ENCODE measurements around the gene RPGRIP1L. TPM values are rescaled to one million over a fixed set of nuclear protein-coding genes. Genes with fewer than 3 reads are reported as not detected.
"Not testable (repeated sequence)": the region's sequence is repeated elsewhere in the genome, so short reads cannot be mapped to it uniquely, and the experiment has no call there.

Gene RPGRIP1L
- total RNA-seq, 1 donor from 2014 or later, result 3.6 TPM

DNA sequence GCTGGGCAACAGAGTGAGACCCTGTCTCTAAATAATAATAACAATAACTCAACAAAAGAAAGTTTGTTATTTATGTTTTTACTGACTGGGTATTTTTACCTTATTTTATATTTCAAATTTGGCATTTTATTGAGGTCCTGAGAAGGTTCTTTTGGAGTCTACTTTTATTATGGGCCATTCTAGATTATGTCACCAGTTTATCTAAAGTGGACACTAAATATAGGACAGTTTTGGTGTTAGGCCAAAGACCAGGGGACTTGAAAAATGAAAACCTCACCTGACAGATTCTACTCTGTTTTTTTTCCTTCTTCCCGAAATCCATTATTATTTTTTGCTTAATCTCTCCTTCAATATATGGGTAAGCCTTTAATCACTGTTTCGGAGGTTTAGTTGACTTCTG, 8.4 kb upstream of the RPGRIP1L start:
- no peak for DNase-seq (ENCODE audit: low read depth in 2 of 2)

DNA sequence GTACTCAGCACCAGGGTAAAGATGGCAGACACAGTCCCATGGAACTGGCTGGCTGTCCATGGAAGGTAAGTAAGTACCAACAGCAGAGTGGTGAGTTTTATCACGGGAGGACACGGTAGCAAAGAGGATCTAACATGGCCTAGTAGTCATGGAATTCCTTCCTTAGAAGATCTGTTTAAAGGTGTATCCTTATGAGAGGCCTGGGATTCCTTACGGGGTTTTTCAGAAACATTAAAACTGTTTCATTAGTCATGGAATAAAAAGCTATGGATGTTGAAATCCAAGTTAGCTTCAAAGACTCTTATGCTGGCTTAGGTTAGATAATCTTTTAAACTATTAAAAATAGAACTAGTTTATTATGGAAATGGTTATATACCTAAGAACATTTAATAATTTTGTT, 7.7 kb upstream of the RPGRIP1L start:
- no peak for DNase-seq (ENCODE audit: low read depth in 2 of 2)

DNA sequence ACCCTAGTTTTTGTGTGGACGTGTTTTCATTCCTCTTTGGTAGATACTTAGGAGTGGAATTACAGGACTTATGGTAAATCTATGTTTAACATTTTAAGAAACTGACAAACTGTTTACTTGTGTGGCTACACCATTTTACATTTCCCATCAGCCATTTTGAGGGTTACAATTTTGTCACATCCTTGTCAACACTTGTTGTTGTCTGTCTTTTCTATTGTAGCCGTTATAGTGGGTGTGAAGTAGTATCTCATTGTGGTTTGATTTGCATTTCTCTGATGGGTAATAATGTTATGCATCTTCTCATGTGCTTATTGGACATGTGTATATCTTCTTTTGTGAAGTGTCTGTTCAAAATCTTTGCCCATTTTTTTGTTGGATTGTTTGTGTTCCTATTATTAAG, 4.8 kb upstream of the RPGRIP1L start:
- DNase-seq (ENCODE audit: low read depth in 2 of 2), result no peak

DNA sequence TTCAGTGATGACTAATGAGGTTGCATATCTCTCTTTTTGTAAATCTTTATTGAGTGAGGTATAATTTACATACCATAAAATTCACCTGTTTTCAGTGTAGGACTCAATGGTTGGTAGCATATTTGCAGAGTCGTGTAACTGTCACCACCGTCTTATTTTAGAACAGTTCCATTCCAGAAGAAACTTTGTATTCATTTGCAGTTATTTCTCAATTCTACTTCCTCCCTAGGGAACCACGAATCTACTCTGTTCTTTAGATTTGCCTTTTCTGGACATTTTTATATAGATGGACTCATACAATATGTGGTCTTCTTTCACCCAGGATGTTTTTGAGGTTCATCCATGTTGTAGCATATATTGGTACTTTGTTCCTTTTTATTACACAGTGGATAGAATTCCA, 4.0 kb upstream of the RPGRIP1L start:
- DNase-seq (ENCODE audit: low read depth in 2 of 2), result no peak

DNA sequence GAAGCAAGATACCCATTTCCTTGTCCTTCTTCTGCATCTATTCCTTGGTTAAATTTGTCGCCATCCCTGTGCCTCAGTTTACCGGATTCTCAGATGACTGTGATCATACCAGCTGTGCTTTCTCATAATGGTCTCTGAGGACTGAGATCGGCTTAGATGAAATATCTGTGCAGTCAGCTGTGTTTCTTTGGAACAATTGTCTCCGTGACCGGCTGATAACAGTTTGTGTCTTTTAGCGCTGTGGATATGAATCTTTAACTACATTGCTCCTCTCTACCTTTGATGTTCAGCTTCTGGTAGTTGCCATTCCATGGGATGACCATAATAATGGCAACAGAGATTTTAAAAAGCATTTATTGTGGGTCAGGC, 770 bp upstream of the RPGRIP1L start:
- no peak for DNase-seq (ENCODE audit: low read depth in 2 of 2)

DNA sequence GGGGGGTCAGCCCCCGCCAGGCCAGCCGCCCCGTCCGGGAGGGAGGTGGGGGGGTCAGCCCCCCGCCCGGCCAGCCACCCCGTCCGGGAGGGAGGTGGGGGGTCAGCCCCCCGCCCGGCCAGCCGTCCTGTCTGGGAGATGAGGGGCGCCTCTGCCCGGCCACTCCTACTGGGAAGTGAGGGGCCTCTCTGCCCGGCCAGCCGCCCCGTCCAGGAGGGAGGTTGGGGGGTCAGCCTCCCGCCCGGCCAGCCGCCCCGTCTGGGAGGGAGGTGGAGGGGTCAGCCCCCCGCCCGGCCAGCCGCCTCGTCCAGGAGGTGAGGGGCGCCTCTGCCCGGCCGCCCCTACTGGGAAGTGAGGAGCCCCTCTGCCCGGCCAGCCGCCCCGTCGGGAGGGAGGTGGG, 5.4 kb downstream of the RPGRIP1L start:
- DNase-seq (ENCODE audit: low read depth in 2 of 2), result not testable (repeated sequence)

DNA sequence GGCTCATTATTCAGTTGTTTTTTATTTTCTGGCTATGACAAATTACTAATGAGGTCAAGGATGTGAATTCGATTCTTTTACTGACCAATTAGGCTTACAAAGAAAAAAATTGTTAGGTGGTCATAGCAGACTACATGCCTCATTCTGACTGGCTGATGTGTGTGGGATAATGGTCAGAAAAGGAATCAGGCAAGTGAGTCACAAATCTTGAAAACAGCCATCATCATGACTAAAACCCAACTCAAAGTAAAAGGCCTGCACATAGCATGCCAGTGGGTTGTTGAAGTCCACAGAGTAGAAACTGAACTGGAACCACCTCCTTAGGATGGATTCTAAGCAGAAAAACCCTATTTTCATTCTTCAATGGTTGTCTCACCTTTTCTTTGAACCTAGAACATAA, 8.6 kb downstream of the RPGRIP1L start:
- DNase-seq (ENCODE audit: low read depth in 2 of 2), result peak in 1 of 2 donors; percentile 33

DNA sequence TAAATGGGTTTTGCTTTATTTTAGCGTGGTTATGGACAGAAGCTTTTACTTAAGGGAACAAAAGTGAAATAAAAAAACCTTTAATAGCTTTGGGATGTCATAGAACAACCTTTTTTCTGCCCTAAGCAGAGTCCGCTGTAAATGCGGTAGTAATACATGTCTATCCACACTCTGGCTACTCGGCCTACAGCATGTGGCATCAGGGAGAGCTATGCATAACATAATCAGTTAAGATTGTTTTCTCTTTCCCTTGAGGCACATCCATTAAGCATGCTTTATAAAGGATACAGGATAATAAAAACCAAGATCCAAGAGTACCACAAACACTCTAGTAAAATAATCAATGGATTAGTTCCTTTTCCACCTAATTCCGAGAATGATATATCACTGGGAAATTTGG, 10.3 kb downstream of the RPGRIP1L start:
- DNase-seq (ENCODE audit: low read depth in 2 of 2), result no peak

DNA sequence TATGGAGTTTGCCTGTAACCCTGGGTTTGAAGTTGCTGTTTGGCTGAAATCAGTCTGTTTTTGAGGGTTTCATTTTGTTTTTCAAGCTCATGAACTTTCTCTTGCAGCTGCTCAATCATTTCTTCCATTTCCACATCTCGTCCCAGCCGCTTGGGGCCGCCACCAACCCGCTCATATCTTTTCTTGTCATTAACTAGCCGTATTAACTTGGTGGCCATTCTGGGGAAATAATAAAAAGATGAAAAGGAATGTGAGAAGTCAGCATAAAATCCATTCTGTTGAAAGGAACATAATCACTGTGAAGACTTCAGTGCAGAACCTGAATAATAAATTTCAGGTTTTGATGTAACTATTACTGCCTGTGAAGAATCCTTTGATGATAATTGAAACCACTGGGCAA, 11.5 kb downstream of the RPGRIP1L start:
- DNase-seq (ENCODE audit: low read depth in 2 of 2), result peak; percentile 12 to 34

DNA sequence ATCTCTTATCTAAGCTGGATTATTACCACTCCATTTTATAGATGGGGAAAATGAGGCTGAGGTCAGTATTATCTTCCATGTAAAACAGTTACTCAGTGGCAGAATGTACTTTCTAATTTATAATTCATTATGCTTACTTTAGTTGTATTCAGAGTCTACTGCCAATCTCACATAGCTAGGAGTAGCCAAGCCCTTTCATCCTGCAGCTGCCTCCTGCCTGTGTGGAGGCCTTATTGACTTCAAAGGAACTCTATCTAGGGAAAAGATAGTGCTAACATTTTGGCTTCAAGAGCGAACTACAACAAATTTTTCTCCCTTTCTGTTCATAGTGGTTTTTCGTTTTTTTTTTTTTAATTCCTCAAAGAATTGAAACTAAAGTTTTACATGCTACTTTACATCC, 12.9 kb downstream of the RPGRIP1L start:
- DNase-seq (ENCODE audit: low read depth in 2 of 2), result no peak

DNA sequence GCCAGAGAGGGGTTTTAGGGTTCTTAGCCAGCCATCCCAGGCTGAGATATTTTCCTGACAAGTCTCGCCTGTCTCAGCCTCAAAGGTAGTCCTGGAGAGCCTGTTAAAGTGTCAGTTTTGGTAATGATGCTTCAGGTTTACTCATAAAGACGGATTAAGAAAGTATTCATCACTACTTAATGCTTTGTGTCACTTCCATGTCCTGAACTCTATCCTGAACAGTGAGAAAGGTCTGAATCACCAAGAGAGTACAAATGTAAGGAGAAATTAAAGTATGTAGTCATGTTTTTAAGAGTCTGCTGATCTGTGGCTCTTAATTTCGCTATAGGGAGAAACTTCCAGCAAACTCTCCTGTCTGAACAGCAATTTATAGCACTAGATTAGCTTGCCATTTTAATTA, 14.0 kb downstream of the RPGRIP1L start:
- peak in 1 of 2 donors; percentile 34 for DNase-seq (ENCODE audit: low read depth in 2 of 2)

DNA sequence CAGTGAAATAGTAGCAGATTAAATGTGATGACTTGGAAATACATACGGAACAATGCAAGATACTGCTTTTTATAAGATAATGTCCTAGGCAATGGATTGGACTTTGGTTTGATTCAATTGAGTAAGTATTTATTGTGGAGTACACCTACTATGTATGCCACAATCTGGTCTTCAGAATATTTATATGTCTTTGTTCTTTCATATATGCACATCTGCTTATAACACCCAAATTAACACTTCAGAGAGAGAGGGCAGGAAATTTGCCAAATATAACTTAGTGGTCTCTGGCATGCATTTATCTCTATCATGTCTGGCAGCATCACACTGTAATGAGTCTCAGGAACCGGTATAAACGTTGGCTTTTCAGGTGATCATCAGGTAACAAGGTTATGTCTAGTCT, 16.9 kb downstream of the RPGRIP1L start:
- no peak for DNase-seq (ENCODE audit: low read depth in 2 of 2)

DNA sequence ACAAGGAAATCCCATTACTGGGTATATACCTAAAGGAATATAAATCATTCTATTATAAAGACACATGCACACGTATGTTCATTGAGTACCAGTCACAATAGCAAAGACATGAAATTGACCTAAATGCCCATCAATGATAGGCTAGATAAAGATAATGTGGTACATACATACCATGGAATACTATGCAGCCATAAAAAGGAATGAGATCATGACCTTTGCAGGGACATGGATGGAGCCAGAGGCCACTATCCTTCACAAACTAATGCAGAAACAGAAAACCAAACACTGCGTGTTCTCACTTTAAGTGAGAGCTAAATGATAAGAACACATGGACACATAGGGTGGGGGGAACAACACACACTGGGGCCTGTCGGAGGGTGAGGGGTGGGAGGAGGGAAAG, 18.3 kb downstream of the RPGRIP1L start:
- DNase-seq (ENCODE audit: low read depth in 2 of 2), result not testable (repeated sequence)

DNA sequence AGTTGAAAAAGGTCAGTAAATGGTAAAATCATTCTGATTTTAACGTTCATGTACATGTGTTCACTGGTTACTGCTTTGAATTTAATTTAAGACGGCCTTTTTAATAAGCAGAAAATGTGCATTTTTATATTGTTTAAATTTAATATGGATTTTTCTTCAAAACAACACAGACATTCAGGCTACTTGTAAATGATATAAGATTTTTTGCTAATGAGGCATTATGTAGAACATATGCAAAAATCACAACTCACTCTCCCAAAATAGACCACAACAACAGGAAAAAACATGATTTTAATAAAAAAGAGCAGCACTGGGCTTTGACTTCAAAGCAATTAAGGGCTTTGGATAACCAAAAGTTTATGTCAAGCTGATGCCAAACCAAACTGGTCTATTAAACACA, 22.3 kb downstream of the RPGRIP1L start:
- no peak for DNase-seq (ENCODE audit: low read depth in 2 of 2)

DNA sequence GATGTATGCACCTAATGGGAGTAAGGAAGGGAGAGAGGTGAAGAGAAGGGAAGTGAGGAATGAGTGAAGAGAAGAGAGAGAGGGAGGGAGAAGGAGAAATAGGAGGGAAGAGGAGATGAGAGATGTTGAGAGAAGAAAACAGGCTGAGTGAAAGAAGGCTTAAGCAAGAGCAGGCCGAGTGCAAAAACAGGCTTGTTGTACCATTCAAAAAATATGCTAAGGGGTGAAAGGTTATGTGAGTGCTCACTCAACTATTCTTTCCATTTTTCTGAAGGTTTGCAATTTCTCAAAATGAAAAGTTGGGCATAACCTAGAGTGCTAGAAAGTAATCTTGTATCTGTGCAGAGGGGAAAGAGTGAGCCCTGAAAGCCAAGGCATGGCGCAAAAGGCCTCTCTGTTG, 22.9 kb downstream of the RPGRIP1L start:
- DNase-seq (ENCODE audit: low read depth in 2 of 2), result no peak

DNA sequence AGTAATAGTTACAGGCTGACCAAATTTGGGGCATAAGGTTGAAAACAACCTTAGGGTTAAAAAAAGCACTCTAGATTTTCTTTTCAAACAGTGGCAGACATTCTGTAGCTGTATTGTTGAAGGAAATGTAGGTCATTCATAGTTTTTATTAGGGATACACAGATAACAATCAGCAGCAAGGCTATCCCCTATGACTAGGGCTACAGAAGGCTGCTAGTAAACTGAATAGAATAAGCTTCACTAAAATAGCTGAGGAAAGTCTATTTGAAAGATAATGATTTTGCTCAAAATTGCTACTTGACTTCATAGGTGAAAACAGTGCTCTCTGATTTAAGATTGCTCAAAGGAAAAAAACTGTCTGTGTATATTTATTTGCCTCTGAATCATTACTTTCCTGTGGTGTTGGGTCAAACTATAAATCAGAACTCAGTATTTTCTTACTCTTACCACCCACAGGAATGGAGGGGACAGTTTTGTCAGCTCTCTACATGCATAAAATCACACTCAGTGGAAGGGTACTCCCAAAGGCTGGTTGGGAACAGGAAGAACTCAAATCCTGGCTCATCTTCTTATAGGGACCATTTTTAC, 24.8 kb downstream of the RPGRIP1L start:
- DNase-seq (ENCODE audit: low read depth in 2 of 2), result peak in 1 of 2 donors; percentile 12

DNA sequence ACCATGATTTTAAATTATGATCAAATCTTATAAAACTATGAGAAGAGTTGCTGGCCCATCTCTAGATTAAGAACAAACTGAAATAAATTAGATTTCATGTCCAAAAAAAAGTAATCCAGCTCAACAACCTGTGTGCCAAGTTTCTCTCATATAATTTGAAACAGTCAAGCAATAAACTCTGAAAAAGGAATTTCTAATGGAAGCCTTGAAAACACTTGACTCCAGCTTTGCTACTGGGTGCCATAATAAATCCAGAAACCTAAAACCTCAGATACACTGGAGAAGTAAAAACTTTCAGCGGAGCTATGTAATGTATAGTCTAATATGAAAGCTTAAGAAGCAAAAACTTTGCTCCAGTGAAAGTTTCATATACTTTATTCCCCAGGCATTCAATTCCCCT, 25.5 kb downstream of the RPGRIP1L start:
- DNase-seq (ENCODE audit: low read depth in 2 of 2), result no peak

DNA sequence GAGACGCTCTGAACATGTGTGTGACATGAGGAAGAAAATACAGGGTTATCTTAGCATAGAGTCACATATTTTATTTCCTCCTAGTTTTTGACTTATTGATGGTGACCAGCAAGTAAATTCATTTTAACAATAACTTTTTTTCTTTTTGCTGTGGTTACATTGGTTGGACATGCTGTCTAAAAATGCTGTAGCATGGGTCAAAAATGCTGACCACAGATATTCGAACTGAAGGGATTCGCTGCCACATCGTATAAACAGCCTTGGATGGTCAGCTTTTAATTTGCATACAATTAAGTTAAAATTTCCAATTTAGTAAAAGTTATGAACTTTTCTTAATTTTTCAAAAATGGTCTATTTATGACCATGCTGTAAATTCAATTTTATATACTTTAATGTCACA, 30.5 kb downstream of the RPGRIP1L start:
- no peak for DNase-seq (ENCODE audit: low read depth in 2 of 2)

DNA sequence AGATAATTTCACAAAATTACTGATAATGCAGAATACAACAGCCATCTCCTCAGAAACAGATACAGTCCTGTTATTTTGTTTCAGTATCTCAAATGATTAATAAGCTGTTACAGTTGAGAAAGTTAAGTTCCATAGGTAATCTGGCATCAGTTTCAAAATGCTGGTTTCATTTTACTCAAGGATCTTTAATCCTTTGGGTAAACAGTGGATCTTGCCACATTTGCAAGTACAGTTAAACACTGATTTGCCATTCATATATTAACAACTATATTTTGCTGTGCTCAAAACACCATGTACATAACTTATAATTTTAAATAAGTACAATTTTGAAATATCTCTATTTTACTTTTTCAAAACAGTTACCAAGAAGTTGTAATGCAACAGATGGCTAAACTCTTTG, 31.2 kb downstream of the RPGRIP1L start:
- DNase-seq (ENCODE audit: low read depth in 2 of 2), result no peak

DNA sequence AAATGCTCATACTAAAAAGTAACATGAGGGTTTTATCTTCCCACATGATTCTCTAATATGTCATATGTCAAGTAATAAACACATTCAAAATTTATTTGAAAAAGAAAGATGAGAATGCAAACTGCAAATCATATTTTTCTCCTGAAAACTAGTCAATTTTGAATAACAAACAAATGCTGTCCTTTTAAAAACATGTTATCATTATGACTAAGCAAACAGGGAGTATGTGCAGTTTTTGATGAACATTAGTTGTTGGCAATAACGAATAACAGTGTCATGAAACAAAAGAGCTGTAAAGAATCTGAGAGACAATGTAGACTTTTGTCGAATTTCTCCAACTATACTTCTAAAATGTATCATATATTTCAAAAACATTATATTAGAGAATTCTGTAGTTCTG, 34.8 kb downstream of the RPGRIP1L start:
- DNase-seq (ENCODE audit: low read depth in 2 of 2), result no peak

DNA sequence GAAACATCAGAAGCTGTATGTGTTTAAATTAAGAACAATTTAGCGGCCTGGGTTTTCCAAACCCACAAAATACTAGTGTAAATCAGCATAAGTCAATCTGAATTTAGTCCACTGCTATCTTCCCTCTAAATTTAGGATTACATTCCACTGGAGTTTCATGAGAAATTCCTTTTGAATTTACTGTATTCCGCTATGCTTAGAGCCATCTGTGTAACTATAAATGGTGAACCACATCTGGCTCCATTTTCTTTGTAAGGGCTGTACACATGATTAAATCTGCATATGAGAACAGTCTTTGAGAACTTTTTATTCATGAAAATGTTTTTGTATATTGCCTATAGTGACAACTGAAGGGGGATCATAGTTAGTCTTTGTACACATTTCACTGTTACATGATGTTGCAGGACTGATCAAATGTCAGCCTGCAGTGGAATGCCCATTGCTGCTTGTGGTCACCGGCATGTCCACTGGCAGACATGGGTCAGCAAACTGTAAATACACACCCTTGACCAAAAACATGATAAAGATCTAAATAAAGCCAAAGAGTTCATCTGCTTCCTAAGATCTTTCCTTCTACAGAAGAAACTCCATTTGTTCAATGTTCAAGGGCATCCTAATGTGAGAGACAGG, 36.8 kb downstream of the RPGRIP1L start:
- no peak for DNase-seq (ENCODE audit: low read depth in 2 of 2)

DNA sequence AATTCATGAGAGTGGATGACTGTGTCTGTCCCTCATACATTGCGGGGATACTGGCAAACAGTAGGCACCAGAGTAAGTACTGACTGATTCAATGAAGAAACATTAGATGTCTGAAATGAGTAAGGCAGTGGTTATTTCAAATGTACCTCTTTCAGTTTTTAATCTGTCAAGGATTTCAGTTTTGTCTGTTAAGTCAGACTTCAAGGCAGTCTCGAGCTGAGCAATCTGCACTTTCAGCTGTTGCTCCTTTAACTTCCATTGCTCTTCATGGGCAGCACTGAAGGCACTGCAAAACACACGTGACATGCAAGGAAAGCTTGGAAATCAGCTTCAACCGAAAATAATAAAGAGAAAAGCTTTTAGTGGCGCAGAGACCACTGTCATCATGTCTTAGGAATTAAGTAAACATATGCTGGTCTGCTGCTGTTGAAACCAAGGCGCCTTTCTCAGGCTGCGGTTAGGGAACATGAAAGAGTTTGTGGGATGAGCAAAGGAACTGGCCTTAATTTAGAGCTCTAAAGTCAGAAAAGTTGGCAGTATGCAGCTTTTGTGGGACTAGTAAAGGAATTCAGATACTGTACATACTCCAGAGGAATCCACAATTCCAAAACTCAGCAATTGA, 38.8 kb downstream of the RPGRIP1L start:
- DNase-seq (ENCODE audit: low read depth in 2 of 2), result no peak

DNA sequence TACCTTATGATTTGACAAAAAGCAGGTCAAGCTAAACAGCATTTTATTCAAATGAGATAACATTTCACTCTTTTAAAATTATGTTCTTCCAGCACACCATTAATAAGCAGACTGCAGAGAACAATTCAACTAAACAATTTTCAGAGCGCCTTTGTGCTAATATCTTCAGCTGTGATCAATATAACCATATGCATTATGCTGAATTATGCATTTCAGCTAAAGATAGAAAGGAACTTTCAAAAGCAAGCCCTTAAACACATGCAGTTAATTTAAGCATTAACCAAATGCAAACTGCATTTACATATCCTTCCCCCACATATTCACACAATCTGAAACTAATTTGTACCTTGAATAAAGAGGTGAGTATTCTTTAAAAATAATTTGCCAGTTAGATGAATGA, 41.6 kb downstream of the RPGRIP1L start:
- DNase-seq (ENCODE audit: low read depth in 2 of 2), result no peak
